Activated CD8-positive, alpha-beta memory T cell treated with anti-CD3 and anti-CD28 coated beads for 48 hours (primary cell): ENCODE measurements around the gene FAM156A.
"Not testable (repeated sequence)": the region's sequence is repeated elsewhere in the genome, so short reads cannot be mapped to it uniquely, and the experiment has no call there.

ENCODE experiments used
- DNase-seq, 3 experiments: peaks; one replicate each; pipeline ENCODE4 v3.0.0-alpha.2; 2020; ENCODE audit warnings: low read depth in 2 of 3, low spot score in 2 of 3

FAM156A gene

GRCh38 chrX:52958113-52958959 is at the start of gene FAM156A:
TSS of gene FAM156A (minus strand) at chrX:52958518. CDS start at chrX:52948588, 9,930 bp downstream.
- not testable (repeated sequence) for DNase-seq

GRCh38 chrX:53005327-53005726 is 47.0 kb upstream of the FAM156A start:
- no peak for DNase-seq

- no peak for DNase-seq
Observed at GRCh38 chrX:53004811-53005210, 46.5 kb upstream of the FAM156A start.

GRCh38 chrX:53004038-53004437 is 45.7 kb upstream of the FAM156A start:
- DNase-seq, result no peak

- DNase-seq, result no peak
Observed at GRCh38 chrX:53003111-53003510, 44.8 kb upstream of the FAM156A start.

GRCh38 chrX:53001958-53002357 is 43.6 kb upstream of the FAM156A start:
- no peak for DNase-seq

GRCh38 chrX:53000447-53001135 is 42.3 kb upstream of the FAM156A start:
- DNase-seq, result no peak

GRCh38 chrX:52995987-52996331 is 37.6 kb upstream of the FAM156A start:
- DNase-seq, result no peak

GRCh38 chrX:52995135-52995986 is 37.0 kb upstream of the FAM156A start:
- DNase-seq, result peak; percentile 45 to 74 (median 60)

- DNase-seq, result no peak
Observed at GRCh38 chrX:52990848-52991247, 32.5 kb upstream of the FAM156A start.

- DNase-seq, result peak in 1 of 3 experiments; percentile 14
Observed at GRCh38 chrX:52990011-52990631, 31.8 kb upstream of the FAM156A start.

- DNase-seq, result no peak
Observed at GRCh38 chrX:52988985-52989917, 30.9 kb upstream of the FAM156A start.

GRCh38 chrX:52983321-52984000 is 25.1 kb upstream of the FAM156A start:
- no peak for DNase-seq

GRCh38 chrX:52979993-52980392 is 21.7 kb upstream of the FAM156A start:
- no peak for DNase-seq

GRCh38 chrX:52979568-52979967 is 21.2 kb upstream of the FAM156A start:
- DNase-seq, result no peak

- DNase-seq, result no peak
Observed at GRCh38 chrX:52977953-52978352, 19.6 kb upstream of the FAM156A start.

- not testable (repeated sequence) for DNase-seq
Observed at GRCh38 chrX:52975576-52975975, 17.3 kb upstream of the FAM156A start.

GRCh38 chrX:52974336-52974992 is 16.1 kb upstream of the FAM156A start:
- not testable (repeated sequence) for DNase-seq

GRCh38 chrX:52967922-52968321 is 9.6 kb upstream of the FAM156A start:
- not testable (repeated sequence) for DNase-seq
